NCI-H1694 treated with DMSO at 0.1 percent for 48 hours (cell line): ENCODE results near the gene NTN1.
"Not testable (repeated sequence)": the region's sequence is repeated elsewhere in the genome, so short reads cannot be mapped to it uniquely, and the experiment has no call there.

Experiments used
- DNase-seq: peaks from one replicate; lab custom pipeline; 2025; lab: John Stamatoyannopoulos, UW

Gene NTN1

GRCh38 chr17:9087921-9088320 lies 66.6 kb downstream of the NTN1 start:
- DNase-seq = no peak

- peak; percentile 15 for DNase-seq
Measured at GRCh38 chr17:9090641-9091096, 69.4 kb downstream of the NTN1 start.

GRCh38 chr17:9094193-9094592 lies 72.9 kb downstream of the NTN1 start:
- DNase-seq = no peak

GRCh38 chr17:9095390-9095789 lies 74.1 kb downstream of the NTN1 start:
- no peak for DNase-seq

DNA sequence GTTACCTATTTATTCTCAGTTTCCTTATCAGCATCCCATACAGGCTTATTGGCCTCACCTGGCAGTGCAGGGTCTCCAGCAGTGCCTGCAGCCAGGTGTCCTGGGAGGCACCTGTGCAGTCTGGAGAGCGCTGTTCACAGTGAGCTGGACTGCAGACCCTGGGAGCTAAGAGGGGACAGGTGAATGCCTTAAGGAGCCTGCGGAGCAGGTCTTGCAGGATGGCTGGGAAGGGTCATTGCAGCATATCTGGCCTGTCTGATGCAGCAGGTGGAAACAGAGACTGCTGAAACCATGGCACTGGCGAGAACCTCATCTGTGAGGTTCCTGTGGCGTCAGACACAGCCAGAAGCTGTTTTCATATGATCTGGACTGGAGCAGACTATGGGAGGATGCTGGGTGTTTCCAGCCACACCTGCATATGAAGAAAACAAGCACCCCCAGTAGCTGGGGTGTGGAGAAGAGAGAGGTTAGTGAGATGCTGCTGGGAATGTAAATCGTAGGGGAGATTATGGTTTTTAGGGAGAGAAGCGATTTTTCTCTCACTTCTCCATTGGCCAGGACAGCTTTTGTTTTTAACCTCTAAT lies 77.0 kb downstream of the NTN1 start:
- no peak for DNase-seq

GRCh38 chr17:9101356-9101755 lies 80.0 kb downstream of the NTN1 start:
- peak; percentile 64 for DNase-seq

DNA sequence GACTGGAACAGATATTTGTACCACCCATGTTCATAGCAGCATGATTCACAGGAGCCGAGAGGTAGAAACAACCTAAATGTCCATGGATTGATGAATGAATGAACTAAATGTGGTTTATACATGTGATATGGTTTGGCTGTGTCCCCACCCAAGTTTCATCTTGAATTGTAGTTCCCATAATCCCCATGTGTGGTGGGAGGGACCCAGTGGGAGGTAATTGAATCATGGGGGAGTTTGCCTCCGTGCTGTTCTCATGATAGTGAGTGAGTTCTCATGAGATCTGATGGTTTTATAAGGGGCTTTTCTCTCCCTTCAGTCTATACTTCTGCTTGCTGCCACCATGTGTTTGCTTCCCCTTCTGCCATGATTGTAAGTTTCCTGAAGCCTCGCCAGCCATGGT lies 81.9 kb downstream of the NTN1 start:
- not testable (repeated sequence) for DNase-seq

DNA sequence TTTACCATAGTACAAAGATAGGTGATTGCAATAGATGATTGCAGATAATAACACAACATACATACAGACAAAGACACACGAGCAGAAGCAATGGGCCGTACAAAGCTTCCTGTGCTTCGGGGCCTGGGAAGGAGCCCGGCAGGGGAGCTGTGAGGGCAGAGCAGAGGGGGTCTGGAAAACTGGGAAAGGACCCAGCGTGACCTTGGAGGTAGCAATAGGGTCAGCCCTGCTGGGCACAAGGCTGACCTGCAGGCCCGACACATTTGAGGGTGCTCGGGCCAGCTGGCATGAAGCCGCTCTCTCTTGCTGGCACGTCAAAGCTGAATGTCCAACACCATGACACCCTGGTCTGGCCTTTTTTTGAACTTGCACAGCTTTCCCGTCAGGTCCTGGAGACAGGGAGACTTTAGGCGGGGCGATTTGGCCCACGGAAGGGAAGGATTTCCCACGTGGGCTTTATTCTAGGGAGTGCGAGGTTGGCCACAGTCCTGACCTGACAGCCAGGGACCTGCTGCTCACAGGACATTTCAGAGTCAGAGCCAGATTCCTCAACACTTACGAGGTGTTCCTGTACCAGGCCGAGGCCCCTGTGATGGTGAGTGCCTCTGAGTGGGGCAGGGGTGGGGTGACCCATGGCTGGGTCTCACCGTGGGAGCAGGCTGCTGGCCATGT lies 83.2 kb downstream of the NTN1 start:
- no peak for DNase-seq

- DNase-seq = no peak
Measured at GRCh38 chr17:9105068-9105868, 84.0 kb downstream of the NTN1 start.

- DNase-seq = not testable (repeated sequence)
Measured at GRCh38 chr17:9106278-9106677, 85.0 kb downstream of the NTN1 start.

- no peak for DNase-seq
Measured at GRCh38 chr17:9107527-9107926, 86.2 kb downstream of the NTN1 start.

- DNase-seq = no peak
Measured at GRCh38 chr17:9108146-9108545, 86.8 kb downstream of the NTN1 start.

DNA sequence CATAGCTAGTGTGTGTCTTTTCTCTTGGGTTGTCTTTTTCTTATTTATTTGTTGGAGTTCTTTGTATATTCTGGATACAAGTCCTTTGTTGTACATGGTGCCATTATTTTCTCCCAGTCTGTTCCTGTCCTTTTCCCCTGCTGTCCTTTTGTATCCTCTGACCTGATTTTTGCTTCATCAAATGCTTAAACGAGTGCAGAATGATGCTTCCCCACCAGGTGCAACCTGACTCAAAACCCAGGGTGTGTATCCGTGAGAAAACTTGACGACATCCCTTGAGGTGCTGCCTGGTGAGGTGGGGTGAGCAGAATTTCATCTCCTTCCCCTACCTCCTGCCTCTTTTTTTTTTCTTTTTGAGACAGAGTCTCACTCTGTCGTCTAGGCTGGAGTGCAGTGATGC lies 88.6 kb downstream of the NTN1 start:
- DNase-seq = no peak

- DNase-seq = no peak
Measured at GRCh38 chr17:9110501-9110900, 89.2 kb downstream of the NTN1 start.

- DNase-seq = no peak
Measured at GRCh38 chr17:9115214-9116191, 94.2 kb downstream of the NTN1 start.

GRCh38 chr17:9116311-9116835 lies 95.1 kb downstream of the NTN1 start:
- DNase-seq = no peak

- DNase-seq = no peak
Measured at GRCh38 chr17:9116861-9117568, 95.7 kb downstream of the NTN1 start.

- peak; percentile 22 for DNase-seq
Measured at GRCh38 chr17:9120471-9120870, 99.2 kb downstream of the NTN1 start.

- no peak for DNase-seq
Measured at GRCh38 chr17:9121186-9121820, 100.0 kb downstream of the NTN1 start.
